Measurements from ENCODE around the gene THBS2.

The THBS2 gene

GRCh38 chr6:169177516-169178166, 76.0 kb downstream of the THBS2 start:
- DNase-seq = no peak

DNA sequence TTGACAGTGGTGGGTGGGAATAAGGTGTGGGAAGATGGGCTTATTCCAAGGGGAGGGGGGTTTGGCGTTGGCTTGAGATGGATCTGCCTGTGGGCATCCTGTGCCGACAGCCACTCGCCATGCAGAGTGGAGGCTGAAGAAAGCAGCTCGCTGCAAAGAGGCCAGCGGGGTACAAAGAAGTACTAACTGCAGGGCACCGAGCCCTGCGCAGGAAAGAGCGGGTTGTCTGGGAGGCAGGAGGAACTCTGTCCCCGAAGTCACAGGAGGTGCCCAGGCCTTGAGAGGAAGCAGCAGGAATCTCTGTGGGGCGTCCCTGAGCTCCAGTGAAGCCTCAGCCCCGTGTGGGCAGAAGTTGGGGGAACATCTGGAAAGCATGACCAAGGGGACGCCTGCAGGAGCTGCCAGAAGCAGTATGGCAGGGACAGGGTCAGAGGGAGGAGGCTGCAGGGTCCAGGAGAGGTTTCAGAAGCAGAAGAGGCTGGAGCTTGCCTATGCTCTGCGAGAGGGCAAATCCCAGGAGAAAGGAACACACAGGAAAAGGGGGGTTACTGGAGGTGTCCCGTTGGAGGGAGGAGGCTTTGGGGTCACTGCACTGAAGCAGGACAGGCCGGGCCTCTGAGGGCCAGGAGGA, 77.2 kb downstream of the THBS2 start:
- DNase-seq = no peak

DNA sequence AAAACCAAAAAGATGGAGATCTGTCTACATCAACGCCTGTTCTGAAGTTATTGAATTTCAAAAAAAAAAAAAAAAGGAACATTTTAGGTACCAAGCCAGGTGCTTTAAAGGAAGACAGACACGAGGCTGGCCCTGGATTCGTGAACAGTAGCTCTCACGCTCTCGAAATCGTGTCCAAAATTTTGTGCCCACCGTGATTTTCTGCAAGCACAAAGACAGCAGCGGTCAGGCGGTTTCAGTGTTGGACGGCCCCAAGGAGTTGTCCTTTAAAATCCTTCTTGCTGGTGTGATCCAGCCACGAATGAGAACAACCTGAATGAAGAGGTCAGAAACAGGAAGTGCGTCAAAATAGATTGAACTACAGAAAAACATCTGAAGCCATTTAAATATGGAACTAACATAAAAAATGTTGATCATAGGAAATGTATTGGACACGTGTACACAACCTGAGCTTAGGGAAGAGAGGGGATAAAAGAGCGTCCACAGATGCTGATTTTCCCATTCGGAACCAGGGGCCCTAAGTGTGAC, 78.2 kb downstream of the THBS2 start:
- no peak for DNase-seq

DNA sequence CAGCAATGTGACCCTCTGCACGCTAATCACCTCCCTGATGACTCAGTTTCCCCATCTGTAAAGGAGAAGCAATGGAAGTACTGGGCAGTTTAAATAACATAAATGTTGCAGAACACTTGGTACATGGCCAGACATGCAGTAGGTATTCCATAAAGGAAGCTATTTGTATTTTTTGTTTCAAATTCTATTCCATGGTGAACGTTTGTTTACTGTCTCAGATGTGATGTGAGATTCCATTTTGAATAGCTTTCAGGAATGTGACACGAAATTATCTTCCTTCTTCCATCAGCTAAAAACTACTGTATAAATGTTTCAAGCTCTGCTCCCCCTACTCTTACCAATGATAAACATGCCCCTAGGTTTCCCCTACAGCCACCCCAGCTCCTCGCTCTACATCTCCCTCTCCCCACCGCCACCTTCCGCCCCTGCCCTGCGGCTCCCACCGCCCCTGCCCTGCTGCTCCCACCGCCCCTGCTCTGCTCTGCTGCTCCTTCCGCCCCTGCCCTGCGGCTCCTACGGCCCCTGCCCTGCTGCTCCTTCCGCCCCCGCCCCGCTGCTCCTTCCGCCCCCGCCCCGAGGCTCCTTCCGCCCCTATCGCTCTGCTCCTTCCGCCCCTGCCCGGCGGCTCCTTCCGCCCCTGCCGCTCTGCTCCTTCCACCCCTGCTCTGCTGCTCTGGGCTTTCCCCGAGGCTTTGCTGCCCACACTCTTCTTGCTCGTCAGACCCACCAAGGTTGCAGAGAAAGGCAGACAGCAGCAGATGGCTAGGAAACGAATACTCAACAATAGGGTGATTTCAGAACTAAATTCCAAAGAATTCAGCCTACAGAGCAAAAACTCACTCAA, 78.9 kb downstream of the THBS2 start:
- DNase-seq = no peak

DNA sequence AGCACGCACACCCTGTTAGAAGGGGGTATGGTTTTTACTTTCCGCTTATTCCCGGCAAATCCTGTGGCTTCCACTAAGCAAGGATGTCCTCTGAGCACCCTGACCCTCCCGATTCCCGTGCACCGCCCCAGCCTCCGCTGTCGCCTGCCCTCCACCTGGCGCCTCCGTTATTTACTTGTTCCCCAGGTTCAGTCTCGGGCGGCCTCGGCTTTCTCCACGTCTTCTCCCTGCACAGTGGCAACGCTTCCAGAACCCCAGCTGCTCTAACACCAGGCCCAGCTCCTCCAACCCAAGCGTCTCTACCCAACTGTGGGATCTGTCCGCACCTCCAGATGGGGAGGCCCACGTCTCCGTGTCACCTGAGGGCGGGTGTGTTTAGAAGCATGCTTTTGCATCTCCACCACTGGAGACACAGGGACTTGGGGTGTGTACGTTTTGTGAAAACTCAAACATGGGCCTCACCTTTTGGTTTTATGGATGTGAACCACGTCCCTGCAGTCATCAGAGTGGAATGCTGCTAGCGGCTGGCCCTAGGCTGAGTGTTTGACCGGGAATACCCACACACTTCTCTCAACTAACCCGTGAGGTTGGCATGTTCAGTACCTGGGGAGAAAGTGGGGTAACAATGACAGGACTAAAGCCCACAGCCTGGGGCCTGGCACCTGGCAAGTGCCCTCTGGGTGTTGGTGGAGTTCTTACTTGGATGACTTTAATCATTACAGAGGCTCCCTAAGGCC, 79.9 kb downstream of the THBS2 start:
- no peak for DNase-seq

DNA sequence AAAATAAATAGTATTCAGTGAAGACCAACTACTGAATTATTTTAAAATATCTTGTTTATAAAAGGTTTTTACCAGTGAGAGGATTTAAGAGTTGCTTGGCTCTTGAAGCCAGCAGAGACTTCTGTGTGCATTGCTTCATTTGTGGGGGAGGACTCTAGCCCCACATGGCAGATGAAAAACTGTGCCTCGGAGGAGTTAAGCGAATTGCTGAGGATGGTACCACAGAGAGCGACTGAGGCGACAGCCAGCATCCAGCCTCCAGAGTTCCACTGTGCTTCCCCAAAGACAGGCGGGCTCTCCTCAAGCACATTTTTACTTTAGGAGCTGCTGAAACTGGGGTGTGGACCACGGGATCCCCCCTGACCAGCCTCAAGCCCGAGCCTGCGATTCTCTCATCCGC, 80.7 kb downstream of the THBS2 start:
- DNase-seq = no peak

DNA sequence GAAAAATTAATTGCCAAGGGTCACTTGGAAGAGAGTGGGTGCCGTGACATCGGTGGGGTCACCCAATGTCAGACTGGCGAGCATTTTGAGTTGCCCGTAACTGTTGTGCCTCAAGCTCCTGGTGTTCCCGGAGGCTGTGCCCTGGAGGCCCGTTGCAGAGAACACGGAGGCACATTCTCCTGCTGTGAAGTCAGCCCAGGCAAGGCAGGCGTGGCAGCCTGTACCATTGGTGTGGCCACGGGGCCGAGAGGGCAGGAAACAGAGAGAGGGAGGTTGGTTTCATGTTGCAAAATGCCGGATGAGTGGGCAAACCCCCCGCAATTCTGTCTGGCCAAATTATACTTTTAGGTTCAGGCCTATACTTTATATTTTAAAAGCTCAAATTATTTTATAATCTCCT, 81.2 kb downstream of the THBS2 start:
- DNase-seq = no peak

DNA sequence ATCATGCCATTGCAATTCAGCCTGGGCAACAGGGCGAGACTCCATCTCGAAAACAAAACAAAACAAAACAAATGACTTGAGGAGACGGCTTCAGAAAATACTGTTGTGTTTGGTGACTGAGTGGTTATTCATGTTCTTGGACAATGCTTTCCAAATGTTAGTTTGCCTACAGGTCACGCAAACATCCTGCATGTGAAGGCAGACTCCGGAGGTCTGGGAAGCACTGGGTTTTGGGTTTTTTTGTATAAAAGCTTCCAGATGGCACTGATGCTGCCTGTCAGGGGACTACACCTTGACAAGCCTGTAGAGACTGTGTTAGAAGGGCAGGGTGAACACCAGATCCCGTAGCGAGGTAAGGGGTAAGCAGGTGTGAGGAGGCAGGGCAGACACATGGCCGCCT, 81.7 kb downstream of the THBS2 start:
- DNase-seq = no peak

- DNase-seq = no peak
These were observed 82.6 kb downstream of the THBS2 start for GRCh38 chr6:169171016-169171415.

DNA sequence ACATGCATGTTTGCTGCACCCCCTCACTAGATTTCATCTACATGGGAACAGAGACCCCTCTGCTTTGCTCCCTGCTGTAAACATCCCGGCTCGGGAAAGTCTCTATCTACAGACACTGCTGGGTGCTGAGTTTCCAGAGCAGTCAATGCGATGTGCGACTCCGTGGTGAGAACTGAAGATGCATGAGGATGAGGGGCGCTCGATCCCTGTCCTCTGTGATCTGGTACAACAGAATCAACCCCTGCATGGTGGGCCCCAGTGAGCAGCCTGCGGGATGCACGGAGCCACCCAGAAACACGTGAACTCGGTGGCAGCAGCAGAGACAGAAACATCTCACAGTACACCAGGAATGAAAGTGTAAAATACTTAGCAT, 83.1 kb downstream of the THBS2 start:
- no peak for DNase-seq

GRCh38 chr6:169169941-169170582, 83.6 kb downstream of the THBS2 start:
- no peak for DNase-seq

- DNase-seq = no peak
These were observed 84.3 kb downstream of the THBS2 start for GRCh38 chr6:169169375-169169774.

DNA sequence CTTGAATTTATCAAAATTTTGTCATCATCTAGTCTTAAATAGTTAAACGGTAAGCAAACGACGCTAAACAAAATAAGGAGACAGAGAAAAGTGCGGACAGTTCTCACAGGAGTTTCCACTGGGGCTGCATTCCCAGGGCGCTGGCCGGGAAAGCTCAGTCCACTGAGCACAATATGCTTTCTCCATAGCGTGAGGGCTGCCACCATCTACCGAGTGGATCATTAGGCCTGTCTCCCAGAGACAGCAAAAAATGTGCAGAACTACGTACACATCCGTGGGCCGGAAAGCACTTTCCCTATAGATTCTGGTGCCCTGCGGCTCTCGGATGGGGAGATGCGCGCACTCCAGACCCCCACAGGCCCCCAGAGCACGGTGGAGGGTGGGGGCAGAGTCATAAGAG, 84.9 kb downstream of the THBS2 start:
- DNase-seq = no peak

- DNase-seq = no peak
These were observed 85.4 kb downstream of the THBS2 start for GRCh38 chr6:169168302-169168630.

DNA sequence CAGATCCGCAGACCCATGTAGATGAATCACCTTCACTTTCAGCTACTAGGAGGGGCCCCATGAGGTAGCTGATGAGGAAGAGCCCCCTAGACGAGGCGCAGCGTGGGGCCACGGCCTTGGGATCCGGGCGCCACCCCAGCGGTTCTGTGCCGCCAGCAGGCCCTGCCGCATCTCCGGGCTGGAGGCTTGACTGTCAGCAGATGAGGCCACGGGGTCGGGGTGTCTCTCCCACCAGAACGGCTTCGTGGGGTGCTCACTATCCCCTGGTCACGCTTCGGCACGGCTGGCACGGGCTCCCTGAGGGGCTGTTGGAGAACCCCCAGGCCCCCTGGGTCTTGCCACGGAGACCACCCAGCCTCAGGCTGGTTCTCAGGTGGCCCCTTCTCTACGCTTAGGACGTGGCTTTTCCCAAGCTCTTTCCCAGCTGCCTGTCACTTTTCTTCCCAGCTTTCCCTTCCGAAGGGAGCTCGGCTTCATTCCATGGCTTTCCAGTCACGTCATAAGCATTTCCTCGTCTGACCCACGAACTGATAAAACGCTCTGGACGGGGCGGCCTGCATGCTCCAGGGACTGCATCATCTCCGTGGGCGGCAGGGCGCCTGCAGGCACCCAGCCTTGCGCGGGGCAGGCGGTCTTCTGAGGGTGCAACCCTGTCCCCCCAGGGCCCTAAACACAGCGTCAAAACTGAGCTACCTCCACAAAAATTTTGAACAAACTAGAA, 85.9 kb downstream of the THBS2 start:
- no peak for DNase-seq

GRCh38 chr6:169166896-169167580, 86.6 kb downstream of the THBS2 start:
- DNase-seq = no peak
